Measurements from ENCODE around the gene TLCD4. TPM values are rescaled to one million over a fixed set of nuclear protein-coding genes. Genes with fewer than 3 reads are reported as not detected.

TLCD4 gene
- total RNA-seq, 1 experiment from 2014 or later = 14.1 TPM

- intact Hi-C loops (cut with micrococcal nuclease; ENCODE audit: unreplicated experiment) = no loop called here
- no peak overlapping the region for H3K4me3 Mint-ChIP-seq (ENCODE audit: unreplicated experiment)
- Histone ChIP-seq H3K27me3 (replicated peaks; ENCODE audit: control insufficient read depth, insufficient read depth, low read length) (no peaks in the 10 kb centered on the region), H3K4me1 (no peaks in the 10 kb centered on the region), H3K36me3 (ENCODE audit: control insufficient read depth, insufficient read depth, low read length) (no peaks in the 10 kb centered on the region), H3K4me3 (ENCODE audit: low read depth, low read length) (no peak overlapping the region), H3K9me3 (no peaks in the 10 kb centered on the region)
- H3K27ac Mint-ChIP-seq (ENCODE audit: unreplicated experiment) = no peak overlapping the region
- ChIA-PET CTCF (no interaction called here), POLR2A (interaction anchor here (0.7 kb wide), 1 partner anchor 113 kb away, joined by 3 read pairs; no protein-coding TSS in a partner anchor)
- H3K9me3 Mint-ChIP-seq (ENCODE audit: unreplicated experiment) = no peaks in the 10 kb centered on the region
- no peak for DNase-seq
- H3K27me3 Mint-ChIP-seq (ENCODE audit: insufficient read depth, unreplicated experiment) = no peaks in the 10 kb centered on the region
- H3K4me1 Mint-ChIP-seq (ENCODE audit: low read depth, unreplicated experiment) = peaks cover 13% of the 10 kb centered on the region
- no peaks in the 10 kb centered on the region for H3K36me3 Mint-ChIP-seq (ENCODE audit: insufficient read depth, unreplicated experiment)
- no peak for TF ChIP-seq CTCF (IDR thresholded peaks at IDR 0.05; ENCODE audit: insufficient read depth in 1 of 2, low read depth in 1 of 2, low read length in 1 of 2, severe bottlenecking in 1 of 2, unreplicated experiment in 1 of 2)
- BruUV-seq (replicated peaks) = no TSS peak
Measured at GRCh38 chr1:95096218-95096841, 20.8 kb upstream of the TLCD4 start.

- no peak for TF ChIP-seq CTCF (IDR thresholded peaks at IDR 0.05; ENCODE audit: insufficient read depth in 1 of 2, low read depth in 1 of 2, low read length in 1 of 2, severe bottlenecking in 1 of 2, unreplicated experiment in 1 of 2)
- Mint-ChIP-seq H3K4me3 (ENCODE audit: unreplicated experiment) (no peak overlapping the region), H3K4me1 (ENCODE audit: low read depth, unreplicated experiment) (peaks cover 13% of the 10 kb centered on the region), H3K36me3 (ENCODE audit: insufficient read depth, unreplicated experiment) (no peaks in the 10 kb centered on the region), H3K9me3 (ENCODE audit: unreplicated experiment) (no peaks in the 10 kb centered on the region), H3K27me3 (ENCODE audit: insufficient read depth, unreplicated experiment) (no peaks in the 10 kb centered on the region), H3K27ac (ENCODE audit: unreplicated experiment) (no peak overlapping the region)
- H3K27me3 ChIP-seq (replicated peaks; ENCODE audit: control insufficient read depth, insufficient read depth, low read length) = no peaks in the 10 kb centered on the region
- CTCF ChIA-PET = interaction anchor here (0.6 kb wide), 1 partner anchor 20 kb away, joined by 4 read pairs; the partner anchor contains the start of gene TLCD4
- no peaks in the 10 kb centered on the region for H3K9me3 ChIP-seq
- no peaks in the 10 kb centered on the region for H3K4me1 ChIP-seq
- POLR2A ChIA-PET = interaction anchor here (0.5 kb wide), 1 partner anchor 15 kb away, joined by 3 read pairs; no protein-coding TSS in a partner anchor
- intact Hi-C loops (cut with micrococcal nuclease; ENCODE audit: unreplicated experiment) = no loop called here
- no peaks in the 10 kb centered on the region for H3K36me3 ChIP-seq (ENCODE audit: control insufficient read depth, insufficient read depth, low read length)
- no peak for DNase-seq
- no peak overlapping the region for H3K4me3 ChIP-seq (ENCODE audit: low read depth, low read length)
- no TSS peak for BruUV-seq (replicated peaks)
Measured at GRCh38 chr1:95097426-95097825, 19.7 kb upstream of the TLCD4 start.

- ChIA-PET POLR2A (no interaction called here), CTCF (no interaction called here)
- Histone ChIP-seq H3K36me3 (ENCODE audit: control insufficient read depth, insufficient read depth, low read length) (no peaks in the 10 kb centered on the region), H3K27me3 (replicated peaks; ENCODE audit: control insufficient read depth, insufficient read depth, low read length) (no peaks in the 10 kb centered on the region), H3K9me3 (no peaks in the 10 kb centered on the region), H3K4me3 (ENCODE audit: low read depth, low read length) (no peak overlapping the region), H3K4me1 (no peaks in the 10 kb centered on the region)
- no peak overlapping the region for H3K4me3 Mint-ChIP-seq (ENCODE audit: unreplicated experiment)
- no peaks in the 10 kb centered on the region for H3K9me3 Mint-ChIP-seq (ENCODE audit: unreplicated experiment)
- no peaks in the 10 kb centered on the region for H3K27me3 Mint-ChIP-seq (ENCODE audit: insufficient read depth, unreplicated experiment)
- no peak for TF ChIP-seq CTCF (IDR thresholded peaks at IDR 0.05; ENCODE audit: insufficient read depth in 1 of 2, low read depth in 1 of 2, low read length in 1 of 2, severe bottlenecking in 1 of 2, unreplicated experiment in 1 of 2)
- BruUV-seq (replicated peaks) = no TSS peak
- no peak overlapping the region for H3K27ac Mint-ChIP-seq (ENCODE audit: unreplicated experiment)
- H3K36me3 Mint-ChIP-seq (ENCODE audit: insufficient read depth, unreplicated experiment) = no peaks in the 10 kb centered on the region
- intact Hi-C loops (cut with micrococcal nuclease; ENCODE audit: unreplicated experiment) = no loop called here
- H3K4me1 Mint-ChIP-seq (ENCODE audit: low read depth, unreplicated experiment) = peaks cover 13% of the 10 kb centered on the region
- DNase-seq = no peak
Measured at GRCh38 chr1:95098196-95098595, 19.0 kb upstream of the TLCD4 start.

Data from Caco-2 (cell line).